Heart left ventricle (tissue), 16 donors: Measurements from ENCODE around the gene STX11. TPM values are rescaled to one million over a fixed set of nuclear protein-coding genes. Genes with fewer than 3 reads are reported as not detected.
A peak's percentile ranks its signal among the peaks of the same experiment; 100 is the strongest.

ENCODE experiments used
- ATAC-seq, 4 donors: fragments of 200-7000 bp; cut with Tn5 transposase; one replicate each; pipeline ENCODE4 v1.9.1; 2020 to 2022; ENCODE audit warnings: moderate library complexity in 4 of 4, mild to moderate bottlenecking in 3 of 4, moderate number of reproducible peaks in 1 of 4
- DNase-seq, 5 donors: peaks; one replicate each; pipeline ENCODE4 v3.0.0-alpha.2; 2020
- H3K27ac ChIP-seq, 12 donors: fragments of 200-600 bp; sonication (generic) in 4 of 12; one replicate each; pipeline versions ENCODE4 v1.5.0 to v1.8.0; 2016 to 2022; ENCODE audit warnings: mild to moderate bottlenecking in 2 of 12
- H3K27me3 ChIP-seq, 9 donors: fragments of 200-600 bp; sonication (generic) in 2 of 9; one replicate each; pipeline versions ENCODE4 v1.5.1 to v1.8.0; 2016 to 2022; ENCODE audit warnings: mild to moderate bottlenecking in 3 of 9
- H3K36me3 ChIP-seq, 9 donors: fragments of 200-600 bp; sonication (generic) in 2 of 9; one replicate each; pipeline versions ENCODE4 v1.5.0 to v1.8.0; 2018 to 2022; ENCODE audit warnings: mild to moderate bottlenecking in 2 of 9
- H3K4me1 ChIP-seq, 12 donors: fragments of 200-600 bp; sonication (generic) in 4 of 12; one replicate each; pipeline versions ENCODE4 v1.5.0 to v1.8.0; 2016 to 2022; ENCODE audit warnings: mild to moderate bottlenecking in 3 of 12
- H3K4me3 ChIP-seq, 12 donors: fragments of 200-600 bp; sonication (generic) in 4 of 12; one replicate each; pipeline versions ENCODE4 v1.5.0 to v1.8.0; 2017 to 2022; ENCODE audit warnings: mild to moderate bottlenecking in 9 of 12, moderate library complexity in 4 of 12
- H3K9me3 ChIP-seq, 12 donors: fragments of 200-600 bp; sonication (generic) in 4 of 12; one replicate each; pipeline versions ENCODE4 v1.5.0 to v1.8.0; 2016 to 2022; ENCODE audit warnings: mild to moderate bottlenecking in 1 of 12
- CTCF ChIP-seq, 12 donors: fragments of 200-600 bp; sonication (generic) in 4 of 12; IDR thresholded peaks; one replicate each; pipeline versions ENCODE4 v1.5.0 to v1.8.0; 2018 to 2022; ENCODE audit warnings: antibody characterized with exemption in 12 of 12, mild to moderate bottlenecking in 5 of 12
- POLR2A ChIP-seq, 2 donors: fragments of 450-650 bp; IDR thresholded peaks; one replicate each; pipeline ENCODE4 v1.6.1; 2017; ENCODE audit warnings: antibody characterized with exemption in 2 of 2, mild to moderate bottlenecking in 2 of 2, moderate library complexity in 2 of 2
- WGBS, 4 donors: extraction: QIAGEN DNeasy Blood & Tissue Kit in 2 of 4; methylation state at CpG; one replicate each; pipeline versions ENCODE4 v1.1.5 to v1.1.7; 2013 to 2018; 5-methylcytosine and 5-hydroxymethylcytosine counted together
- intact Hi-C, 10 donors: fragments of 100-400 bp; cut with DNase I; formaldehyde crosslinking; loops; one replicate each; pipeline versions ENCODE4 v1.11.1 to v1.14.2; 2022
- polyA plus RNA-seq, 2 donors: library from polyadenylated mRNA; stranded (reverse); fragments of 200-250 nt; gene quantifications; one replicate each; pipeline ENCODE4 v1.2.3, GENCODE V29; 2013
- total RNA-seq, 9 donors: library from RNA; depleted of rRNA in 2 of 9; stranded (reverse); fragments of >200 nt in 2 of 9; fragmentation: NEBNext Ultra II Directional in 3 of 9; extraction: Animal tissue kit (Norgen Biotek cat#: 25700) in 3 of 9; gene quantifications; one replicate each; pipeline versions ENCODE4 v1.1.0 to v1.2.4, GENCODE V29; 2016 to 2023
- donor health status: ischemic (EF 13 %, LVEDD 7.1; RV severe dilation, severe dysfunction).
- donor health status: healthy with polysubstance abuse.
- donor health status: DM: no; HTN: yes; CAD: no.
- donor health status: DM: no; HTN: no; CAD: no.
- donor health status: ischemic (EF 25% LVEDD 6.9; RV normal size, moderate dysfunction).
- donor health status: ischemic (EF 25% LVEDD 5.7; RV mildly dilated, moderate dysfunction).
- donor health status: healthy.
- donor health status: DM: yes; HTN: yes; CAD: no.
- donor health status: ischemic (EF 35%, LVEDD 5.7; RV mildly dilated, moderate dysfunction).
- donor health status: nonischemic (EF 11% LVEDD 7.7; RV severe dilation, severe dysfunction).
- donor health status: DM: yes; HTN: yes; CAD: no.
- donor health status: PGD.
- donor health status: ischemic (EF 29% LVEDD 5.4; RV normal size, mild dysfunction).
- donor health status: nonischemic (EF 23%, LVEDD 6.1; RV moderate dilation, normal function).

Gene STX11
- total and polyA plus RNA-seq, 11 donors = 4.7 to 21.0 (median 9.0) TPM

GRCh38 chr6:144189351-144189750 is 39.0 kb downstream of the STX11 start:
- H3K36me3 ChIP-seq = peaks cover 0 to 32% (median 13%) of the 10 kb centered on the region in 9 donors
- H3K9me3 ChIP-seq = no peaks in the 10 kb centered on the region
- intact Hi-C loops = no loop called here
- DNase-seq (no peak), ATAC-seq (no peak)
- peaks cover 0 to 12% (median 2%) of the 10 kb centered on the region in 12 donors for H3K4me1 ChIP-seq
- H3K4me3 ChIP-seq = no peak overlapping the region
- TF ChIP-seq CTCF (IDR thresholded peaks at IDR 0.05) (no peak), POLR2A (IDR thresholded peaks at IDR 0.05) (no peak)
- H3K27me3 ChIP-seq = no peaks in the 10 kb centered on the region
- H3K27ac ChIP-seq = peak overlapping the region in 1 of 12 donors; percentile 9

- TF ChIP-seq POLR2A (IDR thresholded peaks at IDR 0.05) (no peak), CTCF (IDR thresholded peaks at IDR 0.05) (no peak)
- H3K9me3 ChIP-seq = no peaks in the 10 kb centered on the region
- H3K36me3 ChIP-seq = peaks cover 0 to 32% (median 13%) of the 10 kb centered on the region in 9 donors
- H3K4me1 ChIP-seq = peaks cover 0 to 12% (median 2%) of the 10 kb centered on the region in 12 donors
- no peaks in the 10 kb centered on the region for H3K27me3 ChIP-seq
- DNase-seq (no peak), ATAC-seq (no peak)
- intact Hi-C loops = no loop called here
- H3K27ac ChIP-seq = peak overlapping the region in 4 of 12 donors; percentile 9 to 32 (median 18)
- WGBS, 4 donors = 87 to 96% (median 92%) methylated on average over 3 of the region's 3 CpGs
- H3K4me3 ChIP-seq = no peak overlapping the region
Observed at GRCh38 chr6:144190080-144190479, 39.8 kb downstream of the STX11 start.

- H3K27me3 ChIP-seq = no peaks in the 10 kb centered on the region
- no peak overlapping the region for H3K4me3 ChIP-seq
- intact Hi-C loops = no loop called here
- H3K4me1 ChIP-seq = peaks cover 0 to 12% (median 2%) of the 10 kb centered on the region in 12 donors
- DNase-seq = peak in 3 of 5 donors; percentile 20 to 34 (median 22)
- 31 to 66% (median 42%) methylated on average over 2 of the region's 2 CpGs for WGBS, 4 donors
- H3K27ac ChIP-seq = peak overlapping the region in 1 of 12 donors; percentile 32
- peaks cover 0 to 32% (median 13%) of the 10 kb centered on the region in 9 donors for H3K36me3 ChIP-seq
- TF ChIP-seq CTCF (IDR thresholded peaks at IDR 0.05) (no peak), POLR2A (IDR thresholded peaks at IDR 0.05) (no peak)
- H3K9me3 ChIP-seq = no peaks in the 10 kb centered on the region
- peak; percentile 81 to 96 (median 92) for ATAC-seq
Observed at GRCh38 chr6:144190593-144190992, 40.3 kb downstream of the STX11 start.

DNA sequence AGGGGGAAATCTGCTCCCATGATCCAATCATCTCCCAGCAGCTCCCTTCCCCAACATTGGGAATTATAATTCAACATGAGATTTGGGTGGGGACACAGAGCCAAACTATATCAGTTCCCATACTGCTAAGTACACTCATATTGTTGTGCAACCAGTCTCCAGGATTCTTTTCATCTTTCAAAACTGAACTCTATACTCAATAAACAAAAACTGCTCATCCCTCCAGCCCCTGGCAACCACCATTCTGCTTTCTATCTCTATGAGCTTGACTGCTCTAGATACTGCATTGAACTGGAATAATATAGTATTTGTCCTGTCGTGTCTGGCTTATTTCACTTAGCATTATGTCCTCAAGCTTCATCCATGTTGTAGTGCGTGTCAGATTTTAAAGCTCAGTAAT is 42.9 kb downstream of the STX11 start:
- ATAC-seq = no peak
- no peak overlapping the region for H3K4me3 ChIP-seq
- no peak for DNase-seq
- intact Hi-C loops = no loop called here
- H3K36me3 ChIP-seq = peaks cover 0 to 13% (median 0%) of the 10 kb centered on the region in 9 donors
- H3K27ac ChIP-seq = no peak overlapping the region
- peaks cover 0 to 12% (median 2%) of the 10 kb centered on the region in 12 donors for H3K4me1 ChIP-seq
- WGBS, 4 donors = 91 to 100% (median 94%) methylated on average over 2 of the region's 2 CpGs
- TF ChIP-seq CTCF (IDR thresholded peaks at IDR 0.05) (no peak), POLR2A (IDR thresholded peaks at IDR 0.05) (no peak)
- no peaks in the 10 kb centered on the region for H3K27me3 ChIP-seq
- no peaks in the 10 kb centered on the region for H3K9me3 ChIP-seq
